CD4-positive, CD25-positive, alpha-beta regulatory T cell (primary cell): ENCODE data around the gene ARHGEF39. TPM values are rescaled to one million over a fixed set of nuclear protein-coding genes. Genes with fewer than 3 reads are reported as not detected.

Experiments used
- ATAC-seq, 2 donors: fragments of 150-1000 bp; cut with Tn5 transposase; one replicate each; pipeline ENCODE4 v1.10.0; 2021; ENCODE audit warnings: low read depth in 2 of 2, moderate number of reproducible peaks in 2 of 2, moderate library complexity in 1 of 2
- DNase-seq, 3 donors: peaks; one replicate each; pipeline versions ENCODE4 v3.0.0 to v3.0.0-alpha.2; 2012 to 2022; ENCODE audit warnings: mixed read lengths in 1 of 3
- H3K27ac ChIP-seq: one replicate; pipeline ENCODE4 v1.7.0; 2013; ENCODE audit warnings: mild to moderate bottlenecking, low read length; ENCODE audit not compliant: insufficient read depth, poor library complexity, severe bottlenecking
- H3K27me3 ChIP-seq: one replicate; pipeline ENCODE4 v1.7.0; 2013; ENCODE audit warnings: low read length; ENCODE audit not compliant: control insufficient read depth, insufficient read depth
- H3K36me3 ChIP-seq: one replicate; pipeline ENCODE4 v1.7.0; 2013; ENCODE audit warnings: mild to moderate bottlenecking, low read length, moderate library complexity; ENCODE audit not compliant: control insufficient read depth, insufficient read depth
- H3K4me1 ChIP-seq: 2 replicates; pipeline ENCODE4 v1.7.0; 2013; ENCODE audit warnings: mild to moderate bottlenecking, low read length; ENCODE audit not compliant: insufficient read depth, control insufficient read depth, poor library complexity, severe bottlenecking
- H3K4me3 ChIP-seq: one replicate; pipeline ENCODE4 v1.7.0; 2013; ENCODE audit warnings: low read depth, mild to moderate bottlenecking, low read length, moderate library complexity
- H3K9me3 ChIP-seq, 2 experiments: 1 replicate in 1 of 2; 2 replicates in 1 of 2; pipeline ENCODE4 v1.7.0; 2013; ENCODE audit warnings: low read length in 2 of 2, mild to moderate bottlenecking in 1 of 2, moderate library complexity in 1 of 2; ENCODE audit not compliant: control insufficient read depth in 2 of 2
- H3K27ac Mint-ChIP-seq, 3 donors: one replicate each; pipeline ENCODE4 v1.8.0; 2020 to 2022; ENCODE audit warnings: mild to moderate bottlenecking in 3 of 3, mixed read lengths in 3 of 3, moderate library complexity in 2 of 3
- H3K27me3 Mint-ChIP-seq: one replicate; pipeline ENCODE4 v1.8.0; 2022; ENCODE audit warnings: mild to moderate bottlenecking, mixed read lengths
- H3K36me3 Mint-ChIP-seq: one replicate; pipeline ENCODE4 v1.8.0; 2020; ENCODE audit warnings: mixed read lengths
- H3K4me1 Mint-ChIP-seq, 4 donors: one replicate each; pipeline ENCODE4 v1.8.0; 2020 to 2022; ENCODE audit warnings: mixed read lengths in 4 of 4, mild to moderate bottlenecking in 1 of 4
- H3K4me3 Mint-ChIP-seq, 4 donors: one replicate each; pipeline ENCODE4 v1.8.0; 2020 to 2022; ENCODE audit warnings: mild to moderate bottlenecking in 4 of 4, mixed read lengths in 4 of 4, moderate library complexity in 3 of 4
- H3K9me3 Mint-ChIP-seq, 7 donors: one replicate each; pipeline ENCODE4 v1.8.0; 2020 to 2022; ENCODE audit warnings: mixed read lengths in 7 of 7, mild to moderate bottlenecking in 3 of 7, moderate library complexity in 2 of 7
- polyA plus RNA-seq, 4 donors: library from polyadenylated mRNA; unstranded; fragments of 300-500 nt; fragmentation: Illumina TruSeq; gene quantifications; one replicate each; pipeline ENCODE4 v1.2.3, GENCODE V29; 2021
- total RNA-seq: library from RNA; stranded (reverse); gene quantifications from one replicate; pipeline ENCODE4 v1.2.3, GENCODE V29; 2022

Gene ARHGEF39
- total and polyA plus RNA-seq, 5 donors from 2014 or later, result 0.36 to 0.84 (median 0.44) TPM

GRCh38 chr9:35659340-35659739, 5.7 kb downstream of the ARHGEF39 start:
- Histone ChIP-seq H3K4me3 (peak overlapping the region; percentile 85), H3K36me3 (peaks cover 11% of the 10 kb centered on the region), H3K9me3 (no peaks in the 10 kb centered on the region), H3K4me1 (peaks cover 61% of the 10 kb centered on the region), H3K27me3 (no peaks in the 10 kb centered on the region), H3K27ac (peak overlapping the region; percentile 99)
- DNase-seq (no peak), ATAC-seq (no peak)
- H3K4me3 Mint-ChIP-seq, result peak overlapping the region; percentile 91 to 97 (median 94)
- peaks cover 0 to 3% (median 0%) of the 10 kb centered on the region in 7 donors for H3K9me3 Mint-ChIP-seq
- H3K4me1 Mint-ChIP-seq, result peaks cover 23 to 87% (median 72%) of the 10 kb centered on the region in 4 donors
- peak overlapping the region; percentile 66 to 100 (median 91) for H3K27ac Mint-ChIP-seq
- peaks cover 17% of the 10 kb centered on the region for H3K36me3 Mint-ChIP-seq
- H3K27me3 Mint-ChIP-seq, result peaks cover 19% of the 10 kb centered on the region

GRCh38 chr9:35658968-35659220, 6.1 kb downstream of the ARHGEF39 start:
- peak overlapping the region; percentile 91 to 97 (median 94) for H3K4me3 Mint-ChIP-seq
- Histone ChIP-seq H3K36me3 (peaks cover 11% of the 10 kb centered on the region), H3K4me3 (peak overlapping the region; percentile 85), H3K4me1 (peaks cover 57% of the 10 kb centered on the region), H3K27ac (peak overlapping the region; percentile 99), H3K27me3 (no peaks in the 10 kb centered on the region), H3K9me3 (no peaks in the 10 kb centered on the region)
- peaks cover 23 to 87% (median 70%) of the 10 kb centered on the region in 4 donors for H3K4me1 Mint-ChIP-seq
- H3K9me3 Mint-ChIP-seq, result peaks cover 0 to 3% (median 0%) of the 10 kb centered on the region in 7 donors
- ATAC-seq (no peak), DNase-seq (no peak)
- H3K27me3 Mint-ChIP-seq, result peaks cover 19% of the 10 kb centered on the region
- peaks cover 17% of the 10 kb centered on the region for H3K36me3 Mint-ChIP-seq
- H3K27ac Mint-ChIP-seq, result peak overlapping the region in 2 of 3 donors; percentile 91 to 100

- H3K27me3 Mint-ChIP-seq, result peaks cover 19% of the 10 kb centered on the region
- H3K9me3 Mint-ChIP-seq, result peaks cover 0 to 3% (median 0%) of the 10 kb centered on the region in 7 donors
- peaks cover 23 to 85% (median 67%) of the 10 kb centered on the region in 4 donors for H3K4me1 Mint-ChIP-seq
- Histone ChIP-seq H3K4me3 (peak within 1 kb of the TSS; percentile 89), H3K9me3 (no peaks in the 10 kb centered on the region), H3K36me3 (peaks cover 11% of the 10 kb centered on the region), H3K4me1 (peaks cover 53% of the 10 kb centered on the region), H3K27me3 (no peaks in the 10 kb centered on the region), H3K27ac (peak within 1 kb of the TSS; percentile 99)
- peak within 1 kb of the TSS; percentile 91 to 98 (median 96) for H3K4me3 Mint-ChIP-seq
- ATAC-seq, result peak; percentile 62 to 65
- H3K27ac Mint-ChIP-seq, result peak within 1 kb of the TSS; percentile 96 to 100 (median 100)
- DNase-seq, result peak; percentile 80 to 90 (median 81)
- peaks cover 17% of the 10 kb centered on the region for H3K36me3 Mint-ChIP-seq
Measured at GRCh38 chr9:35658137-35658967, 6.6 kb downstream of the ARHGEF39 start, which contains the start of gene CCDC107. TSS of gene CCDC107 (plus strand) at chr9:35658292. CDS start at chr9:35658380, 88 bp downstream.

DNA sequence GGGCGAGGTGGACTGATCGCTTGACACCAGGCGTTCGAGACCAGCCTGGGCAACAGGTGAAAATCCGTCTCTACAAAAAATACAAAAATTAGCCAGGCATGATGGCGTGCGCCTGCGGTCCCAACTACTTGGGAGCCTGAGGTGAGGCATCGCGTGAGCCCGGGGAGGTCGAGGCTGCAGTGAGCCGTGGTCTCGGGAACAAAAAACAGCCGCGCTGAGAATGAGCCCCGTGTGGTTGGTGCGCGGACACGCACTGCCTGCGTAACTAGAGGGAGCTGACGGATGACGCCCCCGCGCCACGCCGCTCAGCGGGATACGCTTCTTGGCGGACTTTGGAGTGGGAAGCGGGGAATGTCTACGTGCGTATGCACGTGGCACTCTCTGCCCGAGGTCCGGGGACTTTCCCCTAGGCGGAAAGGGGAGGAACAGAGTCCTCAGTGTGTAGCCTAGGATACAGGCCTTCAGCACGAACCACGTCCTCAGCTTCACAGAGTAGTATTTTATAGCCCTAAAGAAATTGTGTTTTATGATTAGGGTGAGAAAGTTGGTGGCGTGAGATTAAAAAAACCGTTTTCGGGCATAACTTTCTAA, 7.4 kb downstream of the ARHGEF39 start, which contains the start of gene RMRP:
Gene RMRP (minus strand): TSS at position 474 of the 591 bp plus-strand sequence.
- ATAC-seq (peak; percentile 78 to 84), DNase-seq (peak; percentile 89 to 92 (median 91))
- Mint-ChIP-seq H3K4me1 (peaks cover 23 to 78% (median 62%) of the 10 kb centered on the region in 4 donors), H3K27me3 (peaks cover 19% of the 10 kb centered on the region), H3K4me3 (peak within 1 kb of the TSS; percentile 91 to 98 (median 96)), H3K9me3 (peaks cover 0 to 3% (median 0%) of the 10 kb centered on the region in 7 donors), H3K27ac (peak within 1 kb of the TSS; percentile 96 to 100 (median 100)), H3K36me3 (peaks cover 17% of the 10 kb centered on the region)
- no peaks in the 10 kb centered on the region for H3K9me3 ChIP-seq
- peaks cover 11% of the 10 kb centered on the region for H3K36me3 ChIP-seq
- peak within 1 kb of the TSS; percentile 89 for H3K4me3 ChIP-seq
- no peaks in the 10 kb centered on the region for H3K27me3 ChIP-seq
- peak within 1 kb of the TSS; percentile 99 for H3K27ac ChIP-seq
- peaks cover 46% of the 10 kb centered on the region for H3K4me1 ChIP-seq

GRCh38 chr9:35656831-35657545, 8.0 kb downstream of the ARHGEF39 start:
- Histone ChIP-seq H3K4me3 (peak overlapping the region; percentile 89), H3K36me3 (peaks cover 11% of the 10 kb centered on the region), H3K4me1 (peaks cover 45% of the 10 kb centered on the region), H3K27me3 (no peaks in the 10 kb centered on the region), H3K9me3 (no peaks in the 10 kb centered on the region), H3K27ac (peak overlapping the region; percentile 99)
- Mint-ChIP-seq H3K27ac (peak overlapping the region; percentile 96 to 100 (median 100)), H3K4me1 (peaks cover 21 to 78% (median 59%) of the 10 kb centered on the region in 4 donors), H3K9me3 (peaks cover 0 to 3% (median 0%) of the 10 kb centered on the region in 7 donors), H3K27me3 (peaks cover 19% of the 10 kb centered on the region), H3K36me3 (peaks cover 17% of the 10 kb centered on the region), H3K4me3 (peak overlapping the region; percentile 91 to 98 (median 96))
- no peak for ATAC-seq
- DNase-seq, result no peak

DNA sequence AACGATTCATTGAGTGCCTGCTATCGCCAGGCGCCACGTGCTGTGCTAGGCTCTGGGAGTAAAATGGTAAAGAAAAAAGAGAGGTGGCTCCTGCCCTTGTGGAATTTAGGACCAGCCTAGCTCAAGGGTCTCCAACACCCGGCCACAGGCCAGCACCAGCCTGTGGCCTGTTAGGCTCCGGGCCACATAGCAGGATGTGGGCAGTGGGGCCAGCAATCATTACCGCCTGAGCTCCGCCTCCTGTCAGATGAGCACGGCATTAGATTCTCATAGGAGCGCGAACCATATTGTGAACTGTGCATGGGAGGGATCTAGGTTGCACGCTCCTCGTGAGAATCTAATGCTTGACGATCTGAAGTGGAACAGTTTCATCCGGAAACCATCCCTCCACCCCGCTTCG, 8.6 kb downstream of the ARHGEF39 start:
- H3K27ac Mint-ChIP-seq, result peak overlapping the region; percentile 96 to 100 (median 100)
- ATAC-seq (no peak), DNase-seq (no peak)
- no peaks in the 10 kb centered on the region for H3K9me3 ChIP-seq
- H3K36me3 Mint-ChIP-seq, result peaks cover 14% of the 10 kb centered on the region
- H3K27ac ChIP-seq, result peak overlapping the region; percentile 99
- peaks cover 19% of the 10 kb centered on the region for H3K27me3 Mint-ChIP-seq
- peaks cover 45% of the 10 kb centered on the region for H3K4me1 ChIP-seq
- H3K27me3 ChIP-seq, result no peaks in the 10 kb centered on the region
- H3K4me3 ChIP-seq, result no peak overlapping the region
- H3K4me1 Mint-ChIP-seq, result peaks cover 17 to 78% (median 59%) of the 10 kb centered on the region in 4 donors
- peaks cover 0 to 3% (median 0%) of the 10 kb centered on the region in 7 donors for H3K9me3 Mint-ChIP-seq
- peak overlapping the region; percentile 91 to 98 (median 96) for H3K4me3 Mint-ChIP-seq
- peaks cover 11% of the 10 kb centered on the region for H3K36me3 ChIP-seq

- peak overlapping the region; percentile 48 to 86 (median 73) for H3K27ac Mint-ChIP-seq
Measured at GRCh38 chr9:35653611-35654010, 11.4 kb downstream of the ARHGEF39 start.

More at GRCh38 chr9:35653611-35654010, 11.4 kb downstream of the ARHGEF39 start:
- Histone ChIP-seq H3K9me3 (no peaks in the 10 kb centered on the region), H3K4me3 (no peak overlapping the region), H3K36me3 (peaks cover 4% of the 10 kb centered on the region), H3K27me3 (no peaks in the 10 kb centered on the region), H3K27ac (no peak overlapping the region), H3K4me1 (peaks cover 46% of the 10 kb centered on the region)
- DNase-seq, result no peak
- Mint-ChIP-seq H3K36me3 (peaks cover 6% of the 10 kb centered on the region), H3K9me3 (peaks cover 0 to 3% (median 0%) of the 10 kb centered on the region in 7 donors), H3K27me3 (peaks cover 19% of the 10 kb centered on the region), H3K4me3 (peak overlapping the region in 1 of 4 donors; percentile 69), H3K4me1 (peaks cover 17 to 70% (median 46%) of the 10 kb centered on the region in 4 donors)
- no peak for ATAC-seq
